Measurements from ENCODE around the gene KRTAP2-1. TPM values are rescaled to one million over a fixed set of nuclear protein-coding genes. Genes with fewer than 3 reads are reported as not detected.

The KRTAP2-1 gene
- total and polyA plus RNA-seq, 8 donors = not detected

- intact Hi-C loops (cut with DNase I; ENCODE audit: low total_unique reads) = no loop called here
- no peaks in the 10 kb centered on the region for H3K36me3 ChIP-seq
- peaks cover 0 to 4% (median 0%) of the 10 kb centered on the region in 4 donors for H3K9me3 ChIP-seq
- no peaks in the 10 kb centered on the region for H3K27me3 ChIP-seq
- no peak overlapping the region for H3K4me3 ChIP-seq
- 93 to 98% (median 94%) methylated on average over 3 of the region's 3 CpGs for WGBS, 5 donors
- H3K27ac ChIP-seq = no peak overlapping the region
- no peak for TF ChIP-seq EP300 (IDR thresholded peaks at IDR 0.05)
- TF ChIP-seq POLR2AphosphoS5 (IDR thresholded peaks at IDR 0.05) = no peak
- TF ChIP-seq CTCF (IDR thresholded peaks at IDR 0.05) = no peak
- no peak for TF ChIP-seq POLR2A (IDR thresholded peaks at IDR 0.05)
- no peak for DNase-seq
- H3K4me1 ChIP-seq = no peaks in the 10 kb centered on the region
Measured at GRCh38 chr17:41019415-41019814, 27.7 kb downstream of the KRTAP2-1 start.

DNA sequence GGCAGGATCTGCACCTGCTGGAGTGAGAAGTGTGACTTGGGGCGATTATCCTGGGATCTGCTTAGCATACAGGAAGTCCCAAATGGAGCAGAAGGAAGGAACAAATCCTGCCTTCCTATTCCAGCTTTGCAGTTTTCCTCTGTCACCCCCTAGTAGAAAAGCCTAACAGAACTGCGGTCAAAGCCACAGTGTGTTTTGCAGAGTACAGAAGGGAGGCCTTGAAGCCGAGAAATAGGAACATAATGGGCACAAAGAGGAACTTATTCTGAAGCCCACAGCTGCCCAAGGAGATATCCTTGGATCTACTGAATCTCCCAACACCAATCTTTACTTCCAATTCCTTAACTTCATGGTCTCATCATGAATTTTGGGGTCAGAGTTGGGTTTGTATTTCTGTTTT lies 28.6 kb downstream of the KRTAP2-1 start:
- H3K36me3 ChIP-seq = no peaks in the 10 kb centered on the region
- no peaks in the 10 kb centered on the region for H3K4me1 ChIP-seq
- H3K27ac ChIP-seq = no peak overlapping the region
- no peak overlapping the region for H3K4me3 ChIP-seq
- intact Hi-C loops (cut with DNase I; ENCODE audit: low total_unique reads) = no loop called here
- no peak for DNase-seq
- TF ChIP-seq EP300 (IDR thresholded peaks at IDR 0.05) (no peak), CTCF (IDR thresholded peaks at IDR 0.05) (no peak), POLR2A (IDR thresholded peaks at IDR 0.05) (no peak), POLR2AphosphoS5 (IDR thresholded peaks at IDR 0.05) (no peak)
- peaks cover 0 to 4% (median 0%) of the 10 kb centered on the region in 4 donors for H3K9me3 ChIP-seq
- no peaks in the 10 kb centered on the region for H3K27me3 ChIP-seq
- WGBS, 5 donors = 64 to 82% (median 78%) methylated on average over 3 of the region's 3 CpGs

GRCh38 chr17:41016578-41017215 lies 30.4 kb downstream of the KRTAP2-1 start:
- intact Hi-C loops (cut with DNase I; ENCODE audit: low total_unique reads) = no loop called here
- TF ChIP-seq CTCF (IDR thresholded peaks at IDR 0.05) (no peak), EP300 (IDR thresholded peaks at IDR 0.05) (no peak), POLR2AphosphoS5 (IDR thresholded peaks at IDR 0.05) (no peak), POLR2A (IDR thresholded peaks at IDR 0.05) (no peak)
- DNase-seq = no peak
- Histone ChIP-seq H3K9me3 (no peaks in the 10 kb centered on the region), H3K4me1 (no peaks in the 10 kb centered on the region), H3K27ac (no peak overlapping the region), H3K36me3 (no peaks in the 10 kb centered on the region), H3K4me3 (no peak overlapping the region), H3K27me3 (no peaks in the 10 kb centered on the region)
- 64 to 78% (median 71%) methylated on average over 13 of the region's 13 CpGs for WGBS, 5 donors

DNA sequence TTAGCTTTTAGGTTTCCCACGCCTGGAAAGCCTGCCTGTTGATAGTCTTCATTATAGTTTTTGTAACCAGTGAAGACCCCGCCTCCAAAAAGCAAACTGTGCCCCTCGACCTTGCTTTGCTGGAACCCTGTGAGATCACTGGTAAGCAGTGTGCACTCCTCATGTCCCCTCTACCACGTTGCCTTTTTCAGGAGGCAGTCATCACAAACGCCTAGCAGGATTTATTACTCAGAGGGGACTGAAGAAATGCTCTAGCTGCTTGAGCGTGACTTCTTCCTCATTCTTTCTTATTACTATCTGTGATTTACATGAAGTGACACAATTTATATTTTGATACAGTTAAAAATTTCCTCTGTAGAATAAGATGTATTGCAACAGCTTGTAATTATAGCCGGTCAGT lies 31.7 kb downstream of the KRTAP2-1 start:
- Histone ChIP-seq H3K9me3 (no peaks in the 10 kb centered on the region), H3K27me3 (no peaks in the 10 kb centered on the region), H3K36me3 (no peaks in the 10 kb centered on the region), H3K27ac (no peak overlapping the region), H3K4me1 (no peaks in the 10 kb centered on the region), H3K4me3 (no peak overlapping the region)
- intact Hi-C loops (cut with DNase I; ENCODE audit: low total_unique reads) = no loop called here
- 69 to 81% (median 74%) methylated on average over 7 of the region's 7 CpGs for WGBS, 5 donors
- no peak for DNase-seq
- TF ChIP-seq POLR2AphosphoS5 (IDR thresholded peaks at IDR 0.05) (no peak), POLR2A (IDR thresholded peaks at IDR 0.05) (no peak), CTCF (IDR thresholded peaks at IDR 0.05) (no peak)
